ENCODE data around the gene CCT5.

DNA sequence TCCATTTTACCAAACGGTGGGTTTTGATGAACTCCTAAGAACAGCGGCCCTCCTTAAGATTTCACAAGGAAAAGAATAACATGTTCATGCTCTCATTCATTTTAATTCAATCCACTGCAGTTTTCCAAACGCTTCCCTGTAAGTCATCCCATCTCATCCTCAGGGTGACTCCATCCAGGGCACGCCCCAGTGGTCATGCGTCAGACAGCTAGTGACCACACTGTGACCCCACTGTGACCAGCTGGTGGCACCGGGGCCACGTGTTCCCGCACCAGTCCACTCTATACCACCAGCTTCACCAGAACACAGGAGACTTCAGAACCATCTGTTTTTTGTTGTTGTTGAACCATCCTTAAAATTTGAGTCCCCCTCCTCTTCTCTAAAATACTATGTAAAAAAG is 14.7 kb upstream of the CCT5 start:
- TF ChIP-seq ZBTB7A (tag by site-specific recombination; IDR thresholded peaks at IDR 0.05; ENCODE audit: low read depth): no peak
- no peak for TF ChIP-seq CTCF (tag by site-specific recombination; IDR thresholded peaks at IDR 0.05)
- TF ChIP-seq ZNF121 (tag by site-specific recombination; IDR thresholded peaks at IDR 0.05): no peak
- no peak for TF ChIP-seq KLF10 (tag by site-specific recombination; IDR thresholded peaks at IDR 0.05)
- no peak for TF ChIP-seq ZNF776 (tag by site-specific recombination; IDR thresholded peaks at IDR 0.05; ENCODE audit: borderline replicate concordance)
- TF ChIP-seq ZNF354C (tag by site-specific recombination; IDR thresholded peaks at IDR 0.05; ENCODE audit: borderline replicate concordance, low read depth): no peak
- TF ChIP-seq OVOL3 (tag by site-specific recombination; IDR thresholded peaks at IDR 0.05): no peak
- TF ChIP-seq KLF16 (tag by site-specific recombination; IDR thresholded peaks at IDR 0.05): no peak
- TF ChIP-seq ZNF837 (tag by site-specific recombination; IDR thresholded peaks at IDR 0.05): no peak
- no peak for TF ChIP-seq ZNF600 (tag by site-specific recombination; IDR thresholded peaks at IDR 0.05)
- TF ChIP-seq, protein P1, sequence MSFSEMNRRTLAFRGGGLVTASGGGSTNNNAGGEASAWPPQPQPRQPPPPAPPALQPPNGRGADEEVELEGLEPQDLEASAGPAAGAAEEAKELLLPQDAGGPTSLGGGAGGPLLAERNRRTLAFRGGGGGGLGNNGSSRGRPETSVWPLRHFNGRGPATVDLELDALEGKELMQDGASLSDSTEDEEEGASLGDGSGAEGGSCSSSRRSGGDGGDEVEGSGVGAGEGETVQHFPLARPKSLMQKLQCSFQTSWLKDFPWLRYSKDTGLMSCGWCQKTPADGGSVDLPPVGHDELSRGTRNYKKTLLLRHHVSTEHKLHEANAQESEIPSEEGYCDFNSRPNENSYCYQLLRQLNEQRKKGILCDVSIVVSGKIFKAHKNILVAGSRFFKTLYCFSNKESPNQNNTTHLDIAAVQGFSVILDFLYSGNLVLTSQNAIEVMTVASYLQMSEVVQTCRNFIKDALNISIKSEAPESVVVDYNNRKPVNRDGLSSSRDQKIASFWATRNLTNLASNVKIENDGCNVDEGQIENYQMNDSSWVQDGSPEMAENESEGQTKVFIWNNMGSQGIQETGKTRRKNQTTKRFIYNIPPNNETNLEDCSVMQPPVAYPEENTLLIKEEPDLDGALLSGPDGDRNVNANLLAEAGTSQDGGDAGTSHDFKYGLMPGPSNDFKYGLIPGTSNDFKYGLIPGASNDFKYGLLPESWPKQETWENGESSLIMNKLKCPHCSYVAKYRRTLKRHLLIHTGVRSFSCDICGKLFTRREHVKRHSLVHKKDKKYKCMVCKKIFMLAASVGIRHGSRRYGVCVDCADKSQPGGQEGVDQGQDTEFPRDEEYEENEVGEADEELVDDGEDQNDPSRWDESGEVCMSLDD (tag by site-specific recombination; IDR thresholded peaks at IDR 0.05): no peak
